ENCODE measurements around the gene FAM110A.

The FAM110A gene

GRCh38 chr20:815914-816606 is 17.5 kb upstream of the FAM110A start:
- no peak overlapping the region for H3K4me3 Mint-ChIP-seq
- H3K27ac Mint-ChIP-seq, result no peak overlapping the region
- DNase-seq (peak; percentile 56 to 69 (median 58)), ATAC-seq (replicated peaks) (peak; percentile 42)
- peaks cover 2 to 5% of the 10 kb centered on the region in 2 donors for H3K4me1 Mint-ChIP-seq (ENCODE audit: low read depth in 2 of 2)
- H3K27me3 Mint-ChIP-seq, result peaks cover 38 to 52% of the 10 kb centered on the region in 2 donors
- H3K9me3 Mint-ChIP-seq, result no peaks in the 10 kb centered on the region
- peaks cover 22% of the 10 kb centered on the region for H3K36me3 Mint-ChIP-seq (ENCODE audit: insufficient read depth)

DNA sequence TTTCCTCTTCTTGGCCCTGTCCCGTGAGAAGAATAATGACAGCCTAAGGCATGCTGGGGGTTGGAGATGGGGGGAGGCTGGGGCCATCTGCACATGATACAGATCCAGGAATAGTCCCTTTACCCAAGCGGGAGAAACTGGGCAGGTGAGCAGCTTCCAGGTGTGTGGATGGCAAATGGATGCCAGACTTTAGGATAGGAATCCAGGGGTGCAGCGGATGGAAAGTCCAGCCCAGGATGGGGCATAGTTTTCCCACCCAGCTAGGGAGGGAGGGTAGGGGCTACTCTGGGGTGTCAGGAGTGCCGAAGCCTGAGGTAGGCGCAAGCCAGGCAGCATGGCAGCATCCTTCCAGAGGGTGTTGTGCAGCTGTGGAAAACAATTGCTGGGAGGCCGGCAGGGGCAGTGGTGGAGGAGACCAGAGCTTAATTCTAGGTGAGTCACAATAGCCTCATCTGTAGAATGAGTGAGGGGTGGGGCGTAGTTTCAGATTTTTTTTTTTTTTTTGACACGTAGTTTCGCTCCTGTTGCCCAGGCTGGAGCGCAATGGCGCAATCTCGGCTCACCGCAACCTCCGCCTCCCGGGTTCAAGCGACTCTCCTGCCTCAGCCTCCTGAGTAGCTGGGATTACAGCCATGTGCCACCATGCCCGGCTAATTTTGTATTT is 15.4 kb upstream of the FAM110A start:
- Mint-ChIP-seq H3K27ac (peak overlapping the region; percentile 51 to 52), H3K36me3 (ENCODE audit: insufficient read depth) (peaks cover 22% of the 10 kb centered on the region), H3K27me3 (peaks cover 21 to 31% of the 10 kb centered on the region in 2 donors), H3K9me3 (no peaks in the 10 kb centered on the region), H3K4me3 (no peak overlapping the region), H3K4me1 (ENCODE audit: low read depth in 2 of 2) (peaks cover 2 to 5% of the 10 kb centered on the region in 2 donors)
- no peak for DNase-seq
- no peak for ATAC-seq (replicated peaks)

DNA sequence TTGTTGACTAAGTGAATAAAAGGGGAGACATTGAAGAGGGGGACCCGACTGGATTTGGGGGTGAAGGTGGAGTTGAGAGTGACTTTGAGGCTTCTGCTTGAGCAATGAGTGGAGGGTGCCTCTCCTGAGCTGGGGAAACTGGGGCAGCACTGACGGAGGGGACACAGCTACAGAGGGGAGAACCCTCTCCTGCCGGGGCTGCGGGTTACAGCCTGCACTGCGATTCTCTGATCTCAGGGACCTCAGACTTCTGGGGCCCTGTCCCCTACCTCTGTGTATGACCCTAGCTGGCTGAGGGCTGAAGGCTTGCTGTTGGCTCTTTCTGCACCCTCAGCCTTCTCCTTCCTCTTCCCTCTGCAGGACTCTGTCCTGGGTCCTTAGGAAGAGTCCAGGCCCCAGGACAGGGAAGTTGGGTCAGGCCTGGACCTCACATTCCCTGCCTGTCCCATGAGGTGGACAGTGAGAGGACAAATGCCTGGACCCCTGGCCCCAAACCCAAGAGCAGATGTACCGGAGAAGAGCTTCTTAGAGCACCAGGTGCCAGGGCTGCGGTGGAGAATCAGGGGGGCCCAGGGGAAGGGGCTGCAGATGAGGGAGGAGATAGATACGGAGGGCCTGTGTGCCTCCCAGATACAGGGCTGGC is 13.7 kb upstream of the FAM110A start:
- H3K4me3 Mint-ChIP-seq, result peak overlapping the region; percentile 33 to 57
- peak overlapping the region; percentile 54 to 89 for H3K27ac Mint-ChIP-seq

GRCh38 chr20:820323-820953 is 13.1 kb upstream of the FAM110A start:
- Mint-ChIP-seq H3K4me3 (no peak overlapping the region), H3K9me3 (no peaks in the 10 kb centered on the region), H3K27me3 (peaks cover 6 to 14% of the 10 kb centered on the region in 2 donors), H3K27ac (peak overlapping the region; percentile 54 to 89), H3K36me3 (ENCODE audit: insufficient read depth) (peaks cover 17% of the 10 kb centered on the region), H3K4me1 (ENCODE audit: low read depth in 2 of 2) (peaks cover 2 to 5% of the 10 kb centered on the region in 2 donors)
- no peak for DNase-seq
- no peak for ATAC-seq (replicated peaks)

More for the DNA sequence above, 13.7 kb upstream of the FAM110A start:
- H3K27me3 Mint-ChIP-seq, result peaks cover 11 to 17% of the 10 kb centered on the region in 2 donors
- no peaks in the 10 kb centered on the region for H3K9me3 Mint-ChIP-seq
- ATAC-seq (replicated peaks) (no peak), DNase-seq (no peak)
- H3K4me1 Mint-ChIP-seq (ENCODE audit: low read depth in 2 of 2), result peaks cover 2 to 5% of the 10 kb centered on the region in 2 donors
- peaks cover 17% of the 10 kb centered on the region for H3K36me3 Mint-ChIP-seq (ENCODE audit: insufficient read depth)

DNA sequence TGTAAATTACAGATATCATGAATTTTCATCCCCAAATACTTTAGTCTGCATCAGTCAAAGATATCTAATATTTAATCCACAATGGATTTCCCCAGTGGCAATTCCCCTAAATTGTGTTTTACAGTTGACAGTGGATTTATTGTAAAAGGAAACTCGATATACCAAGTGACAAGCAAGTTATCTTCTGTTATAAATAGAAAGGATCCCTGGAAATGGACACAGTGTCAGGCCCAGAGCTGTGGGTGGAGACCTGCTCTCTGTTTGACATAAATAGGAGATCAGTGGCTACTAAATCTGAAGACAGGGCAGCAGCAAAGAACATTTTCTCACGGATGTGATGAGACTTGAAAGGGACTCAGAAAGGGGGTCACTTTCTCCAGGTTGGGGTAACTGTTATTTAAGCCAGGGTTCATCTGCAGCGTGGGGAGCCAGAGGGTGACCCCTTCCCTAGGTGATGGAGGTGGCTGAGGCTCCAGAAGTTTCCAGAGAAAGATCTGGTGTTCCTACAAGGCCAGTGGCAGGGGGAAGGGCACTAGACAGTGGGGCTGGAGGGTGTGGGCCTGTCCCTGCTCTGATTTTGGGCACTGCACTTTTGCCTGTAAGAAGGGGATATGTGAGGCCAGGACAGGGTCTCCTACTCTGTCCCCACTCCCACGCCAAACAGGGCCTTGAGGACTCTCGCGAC is 12.3 kb upstream of the FAM110A start:
- peaks cover 17% of the 10 kb centered on the region for H3K36me3 Mint-ChIP-seq (ENCODE audit: insufficient read depth)

GRCh38 chr20:821731-822065 is 11.8 kb upstream of the FAM110A start:
- H3K27me3 Mint-ChIP-seq, result peaks cover 0 to 9% of the 10 kb centered on the region in 2 donors
- DNase-seq (no peak), ATAC-seq (replicated peaks) (no peak)
- H3K9me3 Mint-ChIP-seq, result no peaks in the 10 kb centered on the region
- H3K4me1 Mint-ChIP-seq (ENCODE audit: low read depth in 2 of 2), result peaks cover 0 to 2% of the 10 kb centered on the region in 2 donors
- H3K36me3 Mint-ChIP-seq (ENCODE audit: insufficient read depth), result peaks cover 17% of the 10 kb centered on the region
- H3K4me3 Mint-ChIP-seq, result no peak overlapping the region
- H3K27ac Mint-ChIP-seq, result no peak overlapping the region

More for the DNA sequence above, 12.3 kb upstream of the FAM110A start:
- Mint-ChIP-seq H3K4me3 (no peak overlapping the region), H3K9me3 (no peaks in the 10 kb centered on the region), H3K27ac (peak overlapping the region in 1 of 2 donors; percentile 19), H3K27me3 (peaks cover 1 to 13% of the 10 kb centered on the region in 2 donors), H3K4me1 (ENCODE audit: low read depth in 2 of 2) (peaks cover under 1 to 2% of the 10 kb centered on the region in 2 donors)
- DNase-seq, result no peak
- no peak for ATAC-seq (replicated peaks)

GRCh38 chr20:822651-823573 is 10.6 kb upstream of the FAM110A start:
- Mint-ChIP-seq H3K36me3 (ENCODE audit: insufficient read depth) (peaks cover 17% of the 10 kb centered on the region), H3K27me3 (peaks cover 0 to 9% of the 10 kb centered on the region in 2 donors), H3K27ac (no peak overlapping the region), H3K4me3 (no peak overlapping the region), H3K9me3 (no peaks in the 10 kb centered on the region), H3K4me1 (ENCODE audit: low read depth in 2 of 2) (peaks cover 0 to 2% of the 10 kb centered on the region in 2 donors)
- DNase-seq, result no peak
- no peak for ATAC-seq (replicated peaks)

DNA sequence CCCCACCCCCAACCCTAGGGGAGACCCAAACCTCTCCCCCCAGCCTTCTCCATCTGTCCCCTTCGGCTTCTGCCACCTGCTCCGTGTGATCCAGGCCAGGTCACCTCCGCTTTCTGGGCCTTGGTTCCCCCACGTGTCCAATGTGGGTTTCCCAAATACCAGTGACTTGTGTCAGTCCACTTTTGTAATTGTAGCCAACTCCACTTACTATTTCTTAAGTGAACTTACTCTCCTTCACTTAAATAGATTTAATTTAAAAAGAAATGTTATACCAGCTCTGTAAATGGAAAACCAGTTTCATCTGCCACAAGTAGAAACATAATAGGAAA is 10.0 kb upstream of the FAM110A start:
- Mint-ChIP-seq H3K4me3 (no peak overlapping the region), H3K4me1 (ENCODE audit: low read depth in 2 of 2) (peaks cover 0 to 2% of the 10 kb centered on the region in 2 donors), H3K36me3 (ENCODE audit: insufficient read depth) (peaks cover 17% of the 10 kb centered on the region), H3K27ac (no peak overlapping the region), H3K27me3 (peaks cover 0 to 9% of the 10 kb centered on the region in 2 donors), H3K9me3 (no peaks in the 10 kb centered on the region)
- DNase-seq (no peak), ATAC-seq (replicated peaks) (no peak)

GRCh38 chr20:824490-824889 is 9.0 kb upstream of the FAM110A start:
- Mint-ChIP-seq H3K4me3 (no peak overlapping the region), H3K9me3 (no peaks in the 10 kb centered on the region), H3K4me1 (ENCODE audit: low read depth in 2 of 2) (no peaks in the 10 kb centered on the region), H3K27me3 (peaks cover 0 to 9% of the 10 kb centered on the region in 2 donors), H3K27ac (no peak overlapping the region), H3K36me3 (ENCODE audit: insufficient read depth) (peaks cover 9% of the 10 kb centered on the region)
- DNase-seq (no peak), ATAC-seq (replicated peaks) (no peak)

DNA sequence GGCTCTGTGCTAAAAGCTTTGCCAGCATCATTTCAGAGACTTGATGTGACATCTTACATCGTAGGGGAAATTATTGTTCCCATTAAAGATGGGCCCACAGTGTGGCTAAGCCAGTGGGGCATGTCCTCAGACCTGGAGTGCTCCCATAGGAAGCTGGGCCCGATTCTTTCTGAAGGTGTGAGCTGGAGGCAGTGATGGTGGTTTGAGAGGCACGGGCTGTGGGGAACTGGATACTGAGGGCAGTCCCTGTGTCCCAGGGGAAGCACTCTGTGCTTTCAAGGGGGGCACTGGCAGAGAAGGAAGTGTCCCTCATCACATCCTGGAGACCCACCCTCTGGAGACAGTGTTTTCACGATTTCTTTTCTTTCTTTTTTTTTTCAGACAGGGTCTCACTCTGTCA is 8.6 kb upstream of the FAM110A start:
- no peaks in the 10 kb centered on the region for H3K4me1 Mint-ChIP-seq (ENCODE audit: low read depth in 2 of 2)
- H3K36me3 Mint-ChIP-seq (ENCODE audit: insufficient read depth), result peaks cover 5% of the 10 kb centered on the region
- no peaks in the 10 kb centered on the region for H3K9me3 Mint-ChIP-seq
- peak overlapping the region in 1 of 2 donors; percentile 26 for H3K27ac Mint-ChIP-seq
- no peak for DNase-seq
- no peak for ATAC-seq (replicated peaks)
- H3K4me3 Mint-ChIP-seq, result no peak overlapping the region
- peaks cover 0 to 9% of the 10 kb centered on the region in 2 donors for H3K27me3 Mint-ChIP-seq

GRCh38 chr20:825710-826421 is 7.6 kb upstream of the FAM110A start:
- DNase-seq (no peak), ATAC-seq (replicated peaks) (no peak)
- peaks cover 0 to 9% of the 10 kb centered on the region in 2 donors for H3K27me3 Mint-ChIP-seq
- no peak overlapping the region for H3K4me3 Mint-ChIP-seq
- no peaks in the 10 kb centered on the region for H3K36me3 Mint-ChIP-seq (ENCODE audit: insufficient read depth)
- H3K4me1 Mint-ChIP-seq (ENCODE audit: low read depth in 2 of 2), result no peaks in the 10 kb centered on the region
- H3K9me3 Mint-ChIP-seq, result no peaks in the 10 kb centered on the region
- peak overlapping the region in 1 of 2 donors; percentile 26 for H3K27ac Mint-ChIP-seq

Data from effector memory CD8-positive, alpha-beta T cell (primary cell).